K562 (cell line): ENCODE measurements around the gene FBXL12. TPM values are rescaled to one million over a fixed set of nuclear protein-coding genes. Genes with fewer than 3 reads are reported as not detected.

Experiments used
- ATF3 ChIP-seq, 2 experiments: fragments of 450-650 bp in 1 of 2; sonication (generic) in 1 of 2; formaldehyde crosslinking in 1 of 2; IDR thresholded peaks in 1 of 2; conservative IDR thresholded peaks in 1 of 2; 2 replicates each; pipeline versions ENCODE4 v1.6.1 to v1.8.1; 2016 to 2023; ENCODE audit warnings: mild to moderate bottlenecking in 2 of 2, moderate library complexity in 2 of 2, inconsistent platforms in 1 of 2, missing genetic modification reagents in 1 of 2
- CREM ChIP-seq: IDR thresholded peaks from 2 replicates; pipeline ENCODE4 v1.6.1; 2014; ENCODE audit warnings: antibody characterized with exemption, low read depth
- DIDO1 ChIP-seq: fragments of 450-650 bp; IDR thresholded peaks from 2 replicates; pipeline ENCODE4 v1.6.1; 2016; ENCODE audit warnings: low read depth, missing biosample characterization, missing genetic modification characterization
- FOSL1 ChIP-seq: fragments of 200-800 bp; sonication (Bioruptor generic); conservative IDR thresholded peaks from 2 replicates; pipeline ENCODE4 v1.6.1; 2016; ENCODE audit warnings: missing genetic modification characterization, missing compliant biosample characterization
- FOXK1 ChIP-seq: sonication (generic); formaldehyde crosslinking; IDR thresholded peaks from 2 replicates; pipeline ENCODE4 v1.8.0; 2022; ENCODE audit warnings: missing genetic modification reagents, mild to moderate bottlenecking, borderline replicate concordance
- MYC ChIP-seq, 2 experiments: fragments of 250-450 bp in 1 of 2; sonication (Bioruptor Pico) in 1 of 2; IDR thresholded peaks; 2 replicates each; pipeline versions ENCODE4 v1.5.1 to v1.6.1; 2012 to 2021; ENCODE audit warnings: low read depth in 2 of 2, borderline replicate concordance in 1 of 2, improper control_type of control experiment in 1 of 2, low read length in 1 of 2, mild to moderate bottlenecking in 1 of 2, moderate library complexity in 1 of 2
- RAD21 ChIP-seq, 2 experiments: fragments of 250-450 bp in 1 of 2; fragments of 450-650 bp in 1 of 2; sonication (Bioruptor Pico) in 1 of 2; formaldehyde crosslinking in 1 of 2; IDR thresholded peaks in 1 of 2; conservative IDR thresholded peaks in 1 of 2; 2 replicates each; pipeline versions ENCODE4 v1.4.0 to v1.8.0; 2020 to 2022; ENCODE audit warnings: mild to moderate bottlenecking in 2 of 2, moderate library complexity in 1 of 2
- RAD51 ChIP-seq: fragments of 450-650 bp; IDR thresholded peaks from 2 replicates; pipeline ENCODE4 v1.7.1; 2016; ENCODE audit warnings: low read depth, mild to moderate bottlenecking, borderline replicate concordance
- RBM39 ChIP-seq: fragments of 200-400 bp; formaldehyde crosslinking; optimal IDR thresholded peaks from 2 replicates; pipeline ENCODE3; 2018; ENCODE audit warnings: low read depth, low read length
- TAF9B ChIP-seq: fragments of 450-650 bp; IDR thresholded peaks from 2 replicates; pipeline ENCODE4 v1.6.1; 2018; ENCODE audit warnings: mild to moderate bottlenecking; ENCODE audit not compliant: partially characterized antibody
- VEZF1 ChIP-seq: fragments of 200-800 bp; sonication (Bioruptor generic); IDR thresholded peaks from 2 replicates; pipeline ENCODE4 v1.6.1; 2017; ENCODE audit warnings: missing genetic modification characterization, missing compliant biosample characterization
- polyA plus RNA-seq, 8 experiments: library from polyadenylated mRNA; depleted of rRNA in 4 of 8; stranded (reverse) in 5 of 8; unstranded in 3 of 8; fragments of >200 nt; fragmentation: Nextera tagmentation in 2 of 8; fragmentation: Illumina TruSeq in 1 of 8; extraction: Ambion mirVana in 2 of 8; extraction: Trizol in 1 of 8; gene quantifications; 2 replicates each; pipeline versions ENCODE4 v1.2.1 to v1.2.3, GENCODE V29; 2011 to 2014; ENCODE audit warnings: inconsistent platforms in 1 of 8, missing spikeins in 1 of 8
- total RNA-seq, 7 experiments: library from RNA; depleted of rRNA in 6 of 7; stranded (reverse); fragments of >200 nt in 6 of 7; fragmentation: Illumina TruSeq in 2 of 7; extraction: Trizol in 2 of 7; gene quantifications; 2 replicates each; pipeline versions ENCODE4 v1.2.1 to v1.2.3, GENCODE V29; 2011 to 2021; ENCODE audit warnings: low replicate concordance in 1 of 7
- TF ChIP-seq, protein P1 (sequence below), 3 experiments: fragments of 200-800 bp in 1 of 3; sonication (Bioruptor generic) in 1 of 3; sonication (generic) in 1 of 3; formaldehyde crosslinking in 1 of 3; IDR thresholded peaks; 2 replicates each; pipeline versions ENCODE4 v1.6.1 to v1.8.0; 2016 to 2022; ENCODE audit warnings: mild to moderate bottlenecking in 2 of 3, missing compliant biosample characterization in 2 of 3, missing genetic modification characterization in 2 of 3, missing genetic modification reagents in 1 of 3
- TF ChIP-seq, protein P2 (sequence below): IDR thresholded peaks from 2 replicates; pipeline ENCODE4 v1.6.1; 2014; ENCODE audit warnings: antibody characterized with exemption

Gene FBXL12
- total and polyA plus RNA-seq, 9 of the 15 experiments (the other 6 are each of a cell fraction or from before 2014, with no cell fraction given) = 2.7 to 40.5 (median 26.5) TPM

DNA sequence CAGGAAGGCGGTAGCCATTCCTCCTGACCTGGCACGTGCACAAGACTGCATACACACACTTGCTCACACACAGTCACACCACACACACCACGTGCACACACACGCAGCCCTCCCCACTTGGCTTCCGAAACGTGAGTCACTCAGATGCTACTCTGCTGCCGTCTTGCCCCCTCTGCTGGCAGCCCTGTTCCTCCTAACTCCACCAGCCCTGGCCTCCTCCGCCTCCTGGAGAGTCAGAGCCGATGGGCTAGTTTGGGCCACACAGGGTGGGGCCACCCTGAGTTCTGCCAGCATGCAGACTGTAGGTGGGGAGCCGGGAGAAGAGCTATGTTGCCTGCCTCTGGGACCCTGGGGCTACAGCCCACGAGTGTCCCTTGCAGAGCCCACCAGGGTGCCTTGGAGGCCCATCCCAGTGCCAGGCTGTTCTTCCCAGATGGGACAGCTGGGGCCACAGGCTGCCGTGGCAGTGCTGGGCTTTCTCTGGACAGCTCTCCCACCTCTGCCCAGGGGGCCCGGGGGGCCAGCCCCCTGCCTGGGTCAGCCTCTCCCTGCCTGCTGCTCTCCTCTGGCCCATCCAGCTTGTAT, 28.3 kb upstream of the FBXL12 start (continued):
- TF ChIP-seq TAF9B (no peak), VEZF1 (peak; percentile 51), FOSL1 (peak; percentile 82), RAD21 (CRISPR knock-in tag; conservative IDR thresholded peaks at IDR 0.05 in 1 of 2, IDR thresholded peaks at IDR 0.05 in 1 of 2) (peak; percentile 19 to 62; a peak in 3 of 4 replicates), RAD51 (peak; percentile 34; the same call in 1 of the 2 replicates), CREM (peak; percentile 59; the same call in 1 of the 2 replicates), RBM39 (no peak), FOXK1 (CRISPR knock-in tag) (no peak), MYC (IDR thresholded peaks at IDR 0.05; ENCODE audit: low read depth, low read length) (peak; percentile 37; the same call in 1 of the 2 replicates), MYC (CRISPR knock-in tag; IDR thresholded peaks at IDR 0.05; ENCODE audit: borderline replicate concordance, low read depth) (no peak), ATF3 (IDR thresholded peaks at IDR 0.05) (peak; percentile 78), ATF3 (CRISPR knock-in tag; conservative IDR thresholded peaks at IDR 0.05) (no peak), DIDO1 (tag) (0 out of 2 replicates have a peak, but pooled peaks have one; percentile 37)
- TF ChIP-seq, protein P1, sequence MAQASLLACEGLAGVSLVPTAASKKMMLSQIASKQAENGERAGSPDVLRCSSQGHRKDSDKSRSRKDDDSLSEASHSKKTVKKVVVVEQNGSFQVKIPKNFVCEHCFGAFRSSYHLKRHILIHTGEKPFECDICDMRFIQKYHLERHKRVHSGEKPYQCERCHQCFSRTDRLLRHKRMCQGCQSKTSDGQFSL (CRISPR knock-in tag; IDR thresholded peaks at IDR 0.05) = 0 out of 2 replicates have a peak, but pooled peaks have one; percentile 15
- TF ChIP-seq, protein P1 (tag; IDR thresholded peaks at IDR 0.05) = no peak
- TF ChIP-seq, protein P2, sequence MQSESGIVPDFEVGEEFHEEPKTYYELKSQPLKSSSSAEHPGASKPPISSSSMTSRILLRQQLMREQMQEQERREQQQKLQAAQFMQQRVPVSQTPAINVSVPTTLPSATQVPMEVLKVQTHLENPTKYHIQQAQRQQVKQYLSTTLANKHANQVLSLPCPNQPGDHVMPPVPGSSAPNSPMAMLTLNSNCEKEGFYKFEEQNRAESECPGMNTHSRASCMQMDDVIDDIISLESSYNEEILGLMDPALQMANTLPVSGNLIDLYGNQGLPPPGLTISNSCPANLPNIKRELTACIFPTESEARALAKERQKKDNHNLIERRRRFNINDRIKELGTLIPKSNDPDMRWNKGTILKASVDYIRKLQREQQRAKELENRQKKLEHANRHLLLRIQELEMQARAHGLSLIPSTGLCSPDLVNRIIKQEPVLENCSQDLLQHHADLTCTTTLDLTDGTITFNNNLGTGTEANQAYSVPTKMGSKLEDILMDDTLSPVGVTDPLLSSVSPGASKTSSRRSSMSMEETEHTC = 0 out of 2 replicates have a peak, but pooled peaks have one; percentile 38
